Fibroblast of skin of back (primary cell): ENCODE data around the gene PTPN3.

Experiments used
- DNase-seq: peaks from one replicate; pipeline ENCODE4 v3.0.0-alpha.2; 2013

The PTPN3 gene

GRCh38 chr9:109500421-109500974 is 2.4 kb upstream of the PTPN3 start:
- DNase-seq: no peak

GRCh38 chr9:109499631-109500410 is 1.7 kb upstream of the PTPN3 start:
- DNase-seq: peak; percentile 49

GRCh38 chr9:109499093-109499630 is 1.1 kb upstream of the PTPN3 start:
- DNase-seq: no peak

- DNase-seq: peak; percentile 9
Observed at GRCh38 chr9:109497226-109498153, 617 bp downstream of the PTPN3 start.

- no peak for DNase-seq
Observed at GRCh38 chr9:109496841-109497225, 1.3 kb downstream of the PTPN3 start.

GRCh38 chr9:109496218-109496617 is 1.9 kb downstream of the PTPN3 start:
- DNase-seq: no peak

- DNase-seq: no peak
Observed at GRCh38 chr9:109493648-109494047, 4.5 kb downstream of the PTPN3 start.

- no peak for DNase-seq
Observed at GRCh38 chr9:109491590-109491989, 6.5 kb downstream of the PTPN3 start.

GRCh38 chr9:109488791-109489492 is 9.2 kb downstream of the PTPN3 start:
- DNase-seq: no peak

- DNase-seq: no peak
Observed at GRCh38 chr9:109488351-109488750, 9.8 kb downstream of the PTPN3 start.

- no peak for DNase-seq
Observed at GRCh38 chr9:109487247-109487646, 10.9 kb downstream of the PTPN3 start.

GRCh38 chr9:109483744-109484429 is 14.2 kb downstream of the PTPN3 start:
- DNase-seq: no peak

- no peak for DNase-seq
Observed at GRCh38 chr9:109482391-109482916, 15.7 kb downstream of the PTPN3 start.

GRCh38 chr9:109481856-109482255 is 16.3 kb downstream of the PTPN3 start:
- no peak for DNase-seq

GRCh38 chr9:109479822-109480221 is 18.3 kb downstream of the PTPN3 start:
- DNase-seq: no peak

- DNase-seq: no peak
Observed at GRCh38 chr9:109478665-109479380, 19.3 kb downstream of the PTPN3 start.

- no peak for DNase-seq
Observed at GRCh38 chr9:109478051-109478563, 20.0 kb downstream of the PTPN3 start.

GRCh38 chr9:109477258-109478050 is 20.7 kb downstream of the PTPN3 start:
- no peak for DNase-seq

GRCh38 chr9:109476642-109477257 is 21.4 kb downstream of the PTPN3 start:
- no peak for DNase-seq
